T-cell (primary cell): Measurements from ENCODE around the gene ASB18. TPM values are rescaled to one million over a fixed set of nuclear protein-coding genes. Genes with fewer than 3 reads are reported as not detected.

ENCODE experiments used
- ATAC-seq, 4 experiments: fragments of 200-7000 bp in 3 of 4; fragments of 150-1000 bp in 1 of 4; cut with Tn5 transposase; replicated peaks in 1 of 4; 1 replicate in 3 of 4; 2 replicates in 1 of 4; pipeline ENCODE4 v1.10.0; 2021; ENCODE audit warnings: moderate library complexity in 3 of 4, mild to moderate bottlenecking in 2 of 4, moderate number of reproducible peaks in 1 of 4
- CTCF ChIA-PET, 2 donors: fragments of 300-600 bp; sonication (Branson Sonifier 250); formaldehyde crosslinking; loops; one replicate each; lab custom pipeline; 2022; ENCODE audit warnings: antibody characterized with exemption in 2 of 2; lab: Charles Lee
- POLR2A ChIA-PET, 2 donors: fragments of 300-600 bp; sonication (Branson Sonifier 250); formaldehyde crosslinking; loops; one replicate each; lab custom pipeline; 2022; ENCODE audit warnings: antibody characterized with exemption in 2 of 2; lab: Charles Lee
- DNase-seq, 35 experiments: peaks; one replicate each; pipeline versions ENCODE4 v3.0.0 to v3.0.0-alpha.2; 2013 to 2023
- H3K27ac ChIP-seq: one replicate; pipeline ENCODE4 v1.5.1; 2013; ENCODE audit warnings: low read length
- H3K27me3 ChIP-seq, 2 experiments: replicated peaks in 1 of 2; 1 replicate in 1 of 2; 2 replicates in 1 of 2; pipeline versions ENCODE4 v1.6.1 to v1.7.0; 2013; ENCODE audit warnings: low read length in 1 of 2, mixed read lengths in 1 of 2; ENCODE audit not compliant: control insufficient read depth in 2 of 2, insufficient read depth in 2 of 2; ENCODE audit errors: extremely low read depth in 1 of 2
- H3K36me3 ChIP-seq, 2 donors: 1 replicate in 1 of 2; 2 replicates in 1 of 2; pipeline versions ENCODE4 v1.6.1 to v1.7.0; 2013; ENCODE audit warnings: low read length in 1 of 2; ENCODE audit not compliant: control insufficient read depth in 2 of 2, insufficient read depth in 1 of 2; ENCODE audit errors: extremely low read depth in 1 of 2
- H3K4me1 ChIP-seq, 2 experiments: 1 replicate in 1 of 2; 2 replicates in 1 of 2; pipeline versions ENCODE4 v1.6.1 to v1.7.0; 2013; ENCODE audit warnings: low read length in 2 of 2, mixed read lengths in 1 of 2; ENCODE audit not compliant: insufficient read depth in 2 of 2, control insufficient read depth in 1 of 2; ENCODE audit errors: extremely low read depth in 1 of 2
- H3K4me3 ChIP-seq, 2 donors: 1 replicate in 1 of 2; 2 replicates in 1 of 2; pipeline versions ENCODE4 v1.5.1 to v1.7.0; 2013; ENCODE audit warnings: mild to moderate bottlenecking in 2 of 2, low read length in 1 of 2, moderate library complexity in 1 of 2; ENCODE audit not compliant: control insufficient read depth in 1 of 2; ENCODE audit errors: extremely low read depth in 1 of 2
- H3K9me3 ChIP-seq: 2 replicates; pipeline ENCODE4 v1.7.0; 2013
- H3K27ac Mint-ChIP-seq, 2 donors: one replicate each; pipeline ENCODE4 v1.8.0; 2020 to 2021; ENCODE audit warnings: mild to moderate bottlenecking in 2 of 2, mixed read lengths in 2 of 2
- H3K27me3 Mint-ChIP-seq, 2 donors: one replicate each; pipeline ENCODE4 v1.8.0; 2021 to 2022; ENCODE audit warnings: mixed read lengths in 2 of 2
- H3K36me3 Mint-ChIP-seq: one replicate; pipeline ENCODE4 v1.8.0; 2021; ENCODE audit warnings: mixed read lengths
- H3K4me1 Mint-ChIP-seq, 3 donors: one replicate each; pipeline ENCODE4 v1.8.0; 2020 to 2022; ENCODE audit warnings: mixed read lengths in 3 of 3, mild to moderate bottlenecking in 1 of 3
- H3K4me3 Mint-ChIP-seq, 3 donors: one replicate each; pipeline ENCODE4 v1.8.0; 2020 to 2022; ENCODE audit warnings: mild to moderate bottlenecking in 3 of 3, mixed read lengths in 3 of 3, moderate library complexity in 3 of 3
- H3K9me3 Mint-ChIP-seq, 3 donors: one replicate each; pipeline ENCODE4 v1.8.0; 2020 to 2022; ENCODE audit warnings: mixed read lengths in 3 of 3
- WGBS: methylation state at CpG from one replicate; pipeline ENCODE4 v1.1.5; 2013; ENCODE audit warnings: missing lambda C conversion rate; ENCODE audit not compliant: insufficient coverage; 5-methylcytosine and 5-hydroxymethylcytosine counted together
- total RNA-seq, 35 experiments: library from RNA in 6 of 35; stranded (reverse) in 6 of 35; fragments of 120-200 nt in 1 of 35; gene quantifications; one replicate each; pipeline versions ENCODE4 v1.2.1 to v1.2.4 and lab custom pipeline; 2013 to 2026

ASB18 gene
- total RNA-seq, 5 donors from 2014 or later (not counting 1 experiment from before 2014, with no cell fraction given) = not detected

- Mint-ChIP-seq H3K36me3 (no peaks in the 10 kb centered on the region), H3K4me3 (no peak overlapping the region), H3K4me1 (no peaks in the 10 kb centered on the region), H3K9me3 (no peaks in the 10 kb centered on the region), H3K27ac (no peak overlapping the region), H3K27me3 (peaks cover 17 to 20% of the 10 kb centered on the region in 2 donors)
- Histone ChIP-seq H3K4me3 (no peak overlapping the region), H3K9me3 (no peaks in the 10 kb centered on the region), H3K36me3 (no peaks in the 10 kb centered on the region), H3K4me1 (no peaks in the 10 kb centered on the region), H3K27me3 (peaks cover 3 to 27% of the 10 kb centered on the region in 2 experiments), H3K27ac (no peak overlapping the region)
- no peak for DNase-seq
- ChIA-PET CTCF (no interaction called here), POLR2A (no interaction called here)
- ATAC-seq = no peak
- WGBS = 70% methylated on average over 2 of the region's 6 CpGs
Measured at GRCh38 chr2:236305964-236306605, 41.9 kb upstream of the ASB18 start.

- Mint-ChIP-seq H3K4me3 (no peak overlapping the region), H3K9me3 (no peaks in the 10 kb centered on the region), H3K27ac (no peak overlapping the region), H3K4me1 (no peaks in the 10 kb centered on the region), H3K36me3 (no peaks in the 10 kb centered on the region), H3K27me3 (peaks cover 17 to 22% of the 10 kb centered on the region in 2 donors)
- Histone ChIP-seq H3K27ac (no peak overlapping the region), H3K36me3 (no peaks in the 10 kb centered on the region), H3K4me1 (no peaks in the 10 kb centered on the region), H3K9me3 (no peaks in the 10 kb centered on the region), H3K27me3 (peaks cover 3 to 28% of the 10 kb centered on the region in 2 experiments), H3K4me3 (no peak overlapping the region)
- 84% methylated on average over 10 of the region's 10 CpGs for WGBS
- no peak for ATAC-seq
- POLR2A ChIA-PET = no interaction called here
- CTCF ChIA-PET = no interaction called here
- DNase-seq = no peak
Measured at GRCh38 chr2:236305531-236305930, 41.3 kb upstream of the ASB18 start.

- no peaks in the 10 kb centered on the region for H3K4me1 Mint-ChIP-seq
- ATAC-seq = no peak
- H3K27ac Mint-ChIP-seq = no peak overlapping the region
- Histone ChIP-seq H3K4me3 (no peak overlapping the region), H3K27ac (no peak overlapping the region), H3K27me3 (peaks cover 3 to 21% of the 10 kb centered on the region in 2 experiments), H3K36me3 (no peaks in the 10 kb centered on the region), H3K4me1 (no peaks in the 10 kb centered on the region), H3K9me3 (no peaks in the 10 kb centered on the region)
- peaks cover 13 to 20% of the 10 kb centered on the region in 2 donors for H3K27me3 Mint-ChIP-seq
- DNase-seq = no peak
- no peaks in the 10 kb centered on the region for H3K36me3 Mint-ChIP-seq
- WGBS = 83% methylated on average over 1 of the region's 2 CpGs
- no peak overlapping the region for H3K4me3 Mint-ChIP-seq
- no peaks in the 10 kb centered on the region for H3K9me3 Mint-ChIP-seq
- POLR2A ChIA-PET = no interaction called here
- CTCF ChIA-PET = no interaction called here
Measured at GRCh38 chr2:236303935-236304334, 39.7 kb upstream of the ASB18 start.

GRCh38 chr2:236302555-236302954, 38.3 kb upstream of the ASB18 start:
- POLR2A ChIA-PET = no interaction called here
- ATAC-seq = no peak

GRCh38 chr2:236298924-236299475, 34.8 kb upstream of the ASB18 start:
- CTCF ChIA-PET = no interaction called here
- Histone ChIP-seq H3K27ac (no peak overlapping the region), H3K36me3 (no peaks in the 10 kb centered on the region), H3K4me1 (no peaks in the 10 kb centered on the region), H3K27me3 (peaks cover 3 to 12% of the 10 kb centered on the region in 2 experiments), H3K4me3 (no peak overlapping the region), H3K9me3 (no peaks in the 10 kb centered on the region)
- 70% methylated on average over 11 of the region's 11 CpGs for WGBS
- Mint-ChIP-seq H3K27me3 (peaks cover 16 to 30% of the 10 kb centered on the region in 2 donors), H3K9me3 (no peaks in the 10 kb centered on the region), H3K27ac (no peak overlapping the region), H3K36me3 (no peaks in the 10 kb centered on the region), H3K4me3 (no peak overlapping the region), H3K4me1 (no peaks in the 10 kb centered on the region)
- POLR2A ChIA-PET = no interaction called here
- DNase-seq (no peak), ATAC-seq (no peak)

More at GRCh38 chr2:236302555-236302954, 38.3 kb upstream of the ASB18 start:
- H3K4me1 Mint-ChIP-seq = no peaks in the 10 kb centered on the region
- no peaks in the 10 kb centered on the region for H3K36me3 ChIP-seq
- H3K9me3 ChIP-seq = no peaks in the 10 kb centered on the region
- WGBS = 92% methylated on average over 4 of the region's 6 CpGs
- H3K27me3 Mint-ChIP-seq = peaks cover 16 to 20% of the 10 kb centered on the region in 2 donors
- CTCF ChIA-PET = no interaction called here
- no peaks in the 10 kb centered on the region for H3K4me1 ChIP-seq
- no peaks in the 10 kb centered on the region for H3K9me3 Mint-ChIP-seq
- H3K27ac Mint-ChIP-seq = no peak overlapping the region
- H3K36me3 Mint-ChIP-seq = no peaks in the 10 kb centered on the region
- no peak overlapping the region for H3K27ac ChIP-seq
- DNase-seq = no peak
- H3K27me3 ChIP-seq = peaks cover 3 to 17% of the 10 kb centered on the region in 2 experiments
- no peak overlapping the region for H3K4me3 Mint-ChIP-seq
- H3K4me3 ChIP-seq = no peak overlapping the region

- Mint-ChIP-seq H3K4me1 (no peaks in the 10 kb centered on the region), H3K4me3 (no peak overlapping the region), H3K9me3 (no peaks in the 10 kb centered on the region), H3K36me3 (no peaks in the 10 kb centered on the region), H3K27me3 (peaks cover 23 to 24% of the 10 kb centered on the region in 2 donors), H3K27ac (no peak overlapping the region)
- Histone ChIP-seq H3K9me3 (no peaks in the 10 kb centered on the region), H3K27me3 (peaks cover 0 to 17% of the 10 kb centered on the region in 2 experiments), H3K4me3 (no peak overlapping the region), H3K36me3 (no peaks in the 10 kb centered on the region), H3K4me1 (no peaks in the 10 kb centered on the region), H3K27ac (no peak overlapping the region)
- DNase-seq = no peak
- WGBS = 74% methylated on average over 7 of the region's 8 CpGs
- no peak for ATAC-seq
- CTCF ChIA-PET = no interaction called here
- POLR2A ChIA-PET = no interaction called here
Measured at GRCh38 chr2:236295481-236295880, 31.3 kb upstream of the ASB18 start.
